Effector memory CD4-positive, alpha-beta T cell (primary cell): ENCODE data around the gene WDR27.

Source experiments
- DNase-seq, 3 donors: peaks; one replicate each; pipeline ENCODE4 v3.0.0-alpha.2; 2020
- H3K27ac ChIP-seq: 2 replicates; pipeline ENCODE4 v1.7.0; 2013; ENCODE audit warnings: mild to moderate bottlenecking, low read length, moderate library complexity; ENCODE audit not compliant: insufficient read depth, poor library complexity, severe bottlenecking
- H3K27me3 ChIP-seq: replicated peaks from 2 replicates; pipeline ENCODE4 v1.7.0; 2013; ENCODE audit warnings: mild to moderate bottlenecking, low read length; ENCODE audit not compliant: insufficient read depth, control insufficient read depth, poor library complexity, severe bottlenecking
- H3K36me3 ChIP-seq: 2 replicates; pipeline ENCODE4 v1.7.0; 2013; ENCODE audit warnings: mild to moderate bottlenecking, low read length, moderate library complexity; ENCODE audit not compliant: control insufficient read depth, insufficient read depth
- H3K4me1 ChIP-seq: 2 replicates; pipeline ENCODE4 v1.7.0; 2013; ENCODE audit warnings: low read length, mild to moderate bottlenecking; ENCODE audit not compliant: control insufficient read depth, insufficient read depth, poor library complexity, severe bottlenecking
- H3K4me3 ChIP-seq: 2 replicates; pipeline ENCODE4 v1.7.0; 2013; ENCODE audit warnings: low read length, low read depth, mild to moderate bottlenecking; ENCODE audit not compliant: insufficient read depth, poor library complexity, severe bottlenecking
- H3K9me3 ChIP-seq: 2 replicates; pipeline ENCODE4 v1.7.0; 2013; ENCODE audit warnings: mild to moderate bottlenecking, low read length, moderate library complexity; ENCODE audit not compliant: control insufficient read depth

WDR27 gene

DNA sequence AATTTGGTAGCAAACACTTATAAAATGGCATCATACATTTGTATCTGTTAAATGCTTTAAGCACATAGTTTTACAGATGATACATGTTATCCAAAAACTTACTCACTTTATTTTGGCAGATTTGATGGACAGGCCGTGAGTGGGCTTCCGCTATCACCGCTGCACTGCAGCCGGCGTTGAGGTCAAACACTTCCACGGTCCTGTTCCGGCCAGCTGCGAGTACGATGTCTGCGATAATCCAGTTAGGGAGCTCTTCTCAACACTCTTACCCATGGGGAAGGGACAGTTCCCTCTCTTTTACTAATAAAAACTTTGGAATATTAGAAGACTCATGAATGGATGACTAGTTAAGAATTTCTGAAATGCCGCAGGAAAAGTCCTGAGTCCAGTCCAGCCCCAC, 69.0 kb downstream of the WDR27 start:
- DNase-seq = no peak
- no peaks in the 10 kb centered on the region for H3K4me1 ChIP-seq
- no peaks in the 10 kb centered on the region for H3K9me3 ChIP-seq

DNA sequence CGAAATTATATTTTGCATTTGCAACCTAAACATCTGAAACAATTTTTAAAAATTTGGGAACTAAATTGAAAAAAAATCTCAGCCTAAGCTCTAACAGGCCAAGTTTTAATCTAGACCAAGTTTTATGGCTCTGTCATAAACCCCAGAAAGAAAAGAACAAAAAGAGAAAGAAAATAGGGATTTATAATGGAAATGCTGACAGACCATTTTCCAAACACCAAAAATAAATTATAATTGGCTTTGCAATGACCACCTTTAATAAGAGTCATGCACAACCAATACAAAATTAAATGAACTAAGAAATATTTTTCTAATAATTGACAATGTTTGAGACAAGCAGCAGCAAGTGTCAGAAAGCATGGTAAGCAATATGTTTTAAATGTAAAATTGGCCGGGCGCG, 72.6 kb downstream of the WDR27 start:
- Histone ChIP-seq H3K4me3 (no peak overlapping the region), H3K4me1 (no peaks in the 10 kb centered on the region), H3K36me3 (no peaks in the 10 kb centered on the region), H3K27ac (no peak overlapping the region), H3K9me3 (no peaks in the 10 kb centered on the region), H3K27me3 (no peaks in the 10 kb centered on the region)
- no peak for DNase-seq

More for the DNA sequence above, 69.0 kb downstream of the WDR27 start:
- no peaks in the 10 kb centered on the region for H3K27me3 ChIP-seq
- H3K36me3 ChIP-seq = no peaks in the 10 kb centered on the region
- no peak overlapping the region for H3K4me3 ChIP-seq
- no peak overlapping the region for H3K27ac ChIP-seq

DNA sequence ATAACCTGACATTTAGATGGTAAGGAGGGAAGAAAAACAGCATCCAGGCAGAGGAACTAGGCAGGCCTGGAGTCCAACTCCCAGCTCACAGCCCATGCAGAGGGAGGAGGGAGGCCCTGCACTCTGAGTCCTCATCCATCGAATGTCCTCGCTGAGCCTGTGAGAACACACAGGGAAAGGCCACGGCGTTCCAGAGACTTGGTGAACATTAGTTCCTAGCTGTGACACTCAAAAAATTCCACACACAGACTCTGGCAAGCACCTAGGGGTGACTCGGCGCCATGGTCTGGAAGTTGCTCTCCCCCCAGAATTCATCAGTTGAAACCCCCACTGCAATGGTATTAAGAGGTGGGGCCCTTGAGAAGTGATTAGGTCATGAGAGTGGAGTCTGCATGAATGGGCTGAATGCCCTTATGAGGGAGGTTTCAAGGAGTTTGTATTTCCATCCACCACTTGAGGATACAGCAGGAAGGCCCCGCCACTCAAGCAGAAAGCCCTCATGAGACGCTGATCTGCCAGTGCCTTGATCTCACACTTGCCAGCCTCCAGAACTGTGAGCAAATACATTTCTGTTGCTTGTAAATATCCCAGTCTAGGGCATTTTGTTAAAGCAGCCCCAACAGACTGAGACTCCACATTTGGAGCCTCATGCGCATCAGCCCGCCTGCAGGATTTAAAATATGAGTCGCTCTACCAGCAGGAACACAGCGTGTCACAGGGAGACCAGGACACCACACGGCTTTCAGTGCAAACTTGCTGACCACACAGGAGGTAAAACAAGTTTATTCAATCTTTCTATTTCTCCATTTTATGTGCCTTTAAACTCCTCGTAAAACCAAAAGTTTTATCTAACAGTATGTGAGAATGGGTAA, 73.9 kb downstream of the WDR27 start:
- H3K36me3 ChIP-seq = no peaks in the 10 kb centered on the region
- no peaks in the 10 kb centered on the region for H3K27me3 ChIP-seq
- no peaks in the 10 kb centered on the region for H3K9me3 ChIP-seq
- H3K27ac ChIP-seq = no peak overlapping the region
- H3K4me1 ChIP-seq = no peaks in the 10 kb centered on the region
- no peak for DNase-seq
- no peak overlapping the region for H3K4me3 ChIP-seq

DNA sequence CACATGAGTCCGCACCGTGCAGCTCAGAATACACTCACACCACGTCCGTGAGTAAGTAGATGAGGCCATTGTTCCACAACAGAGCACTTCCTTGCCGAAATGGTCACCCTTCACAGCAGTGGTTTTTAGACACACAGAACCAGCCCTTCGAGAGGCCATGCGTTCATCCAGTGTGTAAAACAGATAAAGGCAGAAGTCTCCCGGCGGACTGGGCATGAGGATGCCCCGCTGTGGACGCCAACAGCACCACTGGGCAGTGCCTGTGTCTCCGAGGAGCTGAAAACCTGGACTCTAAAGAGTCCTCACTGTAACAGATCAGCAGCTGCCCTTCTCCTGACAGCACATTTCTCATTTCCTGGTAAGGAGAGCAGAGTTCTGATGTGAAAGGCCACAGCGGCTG, 75.2 kb downstream of the WDR27 start:
- DNase-seq = no peak
- H3K27me3 ChIP-seq = no peaks in the 10 kb centered on the region
- H3K9me3 ChIP-seq = no peaks in the 10 kb centered on the region
- no peak overlapping the region for H3K27ac ChIP-seq
- no peak overlapping the region for H3K4me3 ChIP-seq
- H3K36me3 ChIP-seq = no peaks in the 10 kb centered on the region
- H3K4me1 ChIP-seq = no peaks in the 10 kb centered on the region

DNA sequence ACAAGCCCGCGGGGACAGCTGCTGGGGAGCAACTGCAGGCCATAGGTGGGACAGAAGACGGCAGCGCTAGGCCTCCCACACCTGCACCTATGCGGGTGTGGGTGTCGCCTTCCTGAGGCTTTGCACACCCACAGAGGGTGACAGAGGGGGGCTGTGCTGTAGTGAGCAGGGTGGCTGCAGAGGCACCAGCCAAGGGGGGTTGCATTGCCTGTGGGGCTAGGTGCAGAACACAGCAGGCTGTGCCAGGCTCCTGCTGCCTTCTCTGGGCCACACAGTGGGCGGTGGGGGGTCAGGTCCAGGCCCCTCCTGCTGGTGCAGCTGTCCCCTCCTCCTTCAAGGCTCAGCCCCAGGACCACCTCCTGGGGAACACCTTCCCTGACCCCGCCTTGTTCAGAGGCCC, 75.7 kb downstream of the WDR27 start:
- Histone ChIP-seq H3K4me3 (no peak overlapping the region), H3K27ac (no peak overlapping the region), H3K27me3 (no peaks in the 10 kb centered on the region), H3K9me3 (no peaks in the 10 kb centered on the region), H3K4me1 (no peaks in the 10 kb centered on the region), H3K36me3 (no peaks in the 10 kb centered on the region)
- no peak for DNase-seq

DNA sequence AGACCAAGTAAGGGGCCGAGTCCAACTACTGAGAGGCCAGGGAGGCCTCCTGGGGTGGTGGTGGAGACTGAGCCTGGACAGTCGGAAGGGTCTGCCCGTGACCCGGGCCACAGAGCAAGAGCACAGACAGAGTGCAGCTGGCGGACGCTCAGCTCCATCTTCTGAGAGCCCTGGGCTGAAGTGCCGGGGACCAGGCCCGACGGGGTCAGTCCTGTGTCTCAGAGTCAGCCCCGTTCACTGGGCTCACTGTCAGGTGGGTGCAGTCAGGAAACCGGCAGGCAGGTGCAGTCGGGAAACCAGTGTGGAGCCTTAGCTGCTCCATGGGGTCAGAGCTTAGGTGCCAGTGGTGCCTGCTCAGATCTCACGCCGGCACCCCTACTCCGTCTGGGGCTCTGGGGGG, 76.5 kb downstream of the WDR27 start:
- Histone ChIP-seq H3K36me3 (no peaks in the 10 kb centered on the region), H3K4me3 (no peak overlapping the region), H3K4me1 (no peaks in the 10 kb centered on the region), H3K9me3 (no peaks in the 10 kb centered on the region), H3K27me3 (no peaks in the 10 kb centered on the region), H3K27ac (no peak overlapping the region)
- no peak for DNase-seq

DNA sequence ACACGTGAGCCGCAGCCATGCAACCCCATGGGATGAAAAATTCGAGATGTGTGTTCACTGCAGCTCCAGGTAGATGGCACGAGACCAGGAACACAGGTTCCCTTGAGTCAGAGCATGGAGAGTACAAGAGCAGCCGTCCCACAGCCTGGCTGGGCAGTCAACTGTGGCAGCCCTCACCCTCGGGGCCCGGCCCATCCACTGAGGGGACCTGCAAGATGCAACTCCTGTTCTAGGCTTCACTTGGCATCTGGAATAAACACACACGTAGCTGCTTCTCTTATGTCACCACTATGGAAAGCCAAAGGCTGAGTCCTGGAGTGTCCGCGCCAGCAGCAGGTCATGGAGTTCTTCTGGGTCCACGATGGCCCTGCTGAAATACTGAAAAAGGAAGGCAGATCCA, 77.0 kb downstream of the WDR27 start:
- Histone ChIP-seq H3K4me3 (no peak overlapping the region), H3K36me3 (no peaks in the 10 kb centered on the region), H3K9me3 (no peaks in the 10 kb centered on the region), H3K27me3 (no peaks in the 10 kb centered on the region), H3K27ac (no peak overlapping the region), H3K4me1 (no peaks in the 10 kb centered on the region)
- DNase-seq = no peak

DNA sequence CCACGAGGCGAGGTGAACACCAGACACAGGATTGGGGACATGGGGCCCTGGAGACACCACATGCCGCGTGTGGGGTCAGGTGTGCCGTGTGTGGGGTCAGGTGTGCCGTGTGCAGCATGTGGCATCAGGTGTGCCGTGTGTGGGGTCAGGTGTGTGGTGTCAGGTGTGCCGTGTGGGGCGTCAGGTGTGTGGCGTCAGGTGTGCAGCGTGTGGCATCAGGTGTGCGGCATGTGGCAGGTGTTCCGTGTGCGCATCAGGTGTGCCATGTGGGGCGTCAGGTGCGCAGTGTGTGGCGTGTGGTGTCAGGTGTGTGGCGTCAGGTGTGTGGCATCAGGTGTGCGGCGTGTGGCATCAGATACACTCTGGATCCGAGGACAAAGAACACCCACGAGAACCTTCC, 77.9 kb downstream of the WDR27 start:
- no peak overlapping the region for H3K4me3 ChIP-seq
- DNase-seq = no peak
- no peak overlapping the region for H3K27ac ChIP-seq
- no peaks in the 10 kb centered on the region for H3K27me3 ChIP-seq
- H3K9me3 ChIP-seq = no peaks in the 10 kb centered on the region
- H3K36me3 ChIP-seq = no peaks in the 10 kb centered on the region
- no peaks in the 10 kb centered on the region for H3K4me1 ChIP-seq

DNA sequence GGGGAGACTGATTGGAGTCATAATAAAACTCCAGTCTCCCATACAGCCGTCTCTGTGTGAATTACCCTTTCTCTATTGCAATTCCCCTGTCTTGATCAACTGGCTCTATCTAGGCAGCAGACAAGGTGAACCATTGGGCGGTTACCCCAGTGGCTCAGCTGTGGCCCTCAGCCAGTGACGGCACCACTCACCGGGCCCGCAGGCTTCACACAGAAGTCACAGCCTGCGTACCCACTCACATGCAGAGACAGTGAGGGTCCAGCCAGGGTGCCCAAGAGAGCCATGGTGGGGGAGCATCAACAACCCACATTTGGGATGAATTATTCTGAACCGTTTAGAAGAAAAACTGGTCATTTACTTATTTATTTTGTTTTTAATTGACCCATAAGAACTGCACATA, 78.5 kb downstream of the WDR27 start:
- Histone ChIP-seq H3K36me3 (no peaks in the 10 kb centered on the region), H3K9me3 (no peaks in the 10 kb centered on the region), H3K27ac (no peak overlapping the region), H3K27me3 (no peaks in the 10 kb centered on the region), H3K4me3 (no peak overlapping the region), H3K4me1 (no peaks in the 10 kb centered on the region)
- no peak for DNase-seq

DNA sequence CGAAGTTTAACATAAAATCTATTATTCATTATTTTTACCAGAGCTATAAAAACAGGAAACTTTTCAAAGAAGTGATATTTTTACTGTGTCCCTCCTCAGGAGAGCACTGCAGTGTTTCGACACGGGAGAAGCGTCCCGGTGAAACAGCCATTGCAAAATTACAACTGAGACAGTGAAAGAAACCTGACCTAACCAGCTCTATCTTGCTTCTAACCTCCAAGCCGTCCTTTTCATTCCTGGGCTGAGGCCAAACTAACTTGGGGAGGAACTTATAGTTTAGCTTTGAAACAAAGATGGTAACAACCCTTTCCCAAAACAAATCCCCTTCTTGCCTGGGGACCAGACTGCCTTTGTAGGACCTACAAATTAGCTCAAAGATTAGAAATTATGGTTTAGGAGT, 79.2 kb downstream of the WDR27 start:
- H3K4me3 ChIP-seq = no peak overlapping the region
- H3K9me3 ChIP-seq = no peaks in the 10 kb centered on the region
- no peak for DNase-seq
- H3K27me3 ChIP-seq = no peaks in the 10 kb centered on the region
- H3K36me3 ChIP-seq = no peaks in the 10 kb centered on the region
- H3K27ac ChIP-seq = no peak overlapping the region
- H3K4me1 ChIP-seq = no peaks in the 10 kb centered on the region
